Measurements from ENCODE around the gene DIAPH3. TPM values are rescaled to one million over a fixed set of nuclear protein-coding genes. Genes with fewer than 3 reads are reported as not detected.
"Not testable (repeated sequence)": the region's sequence is repeated elsewhere in the genome, so short reads cannot be mapped to it uniquely, and the experiment has no call there.

Gene DIAPH3
- total RNA-seq, 4 donors from 2014 or later, result 0.31 to 2.0 (median 1.1) TPM

DNA sequence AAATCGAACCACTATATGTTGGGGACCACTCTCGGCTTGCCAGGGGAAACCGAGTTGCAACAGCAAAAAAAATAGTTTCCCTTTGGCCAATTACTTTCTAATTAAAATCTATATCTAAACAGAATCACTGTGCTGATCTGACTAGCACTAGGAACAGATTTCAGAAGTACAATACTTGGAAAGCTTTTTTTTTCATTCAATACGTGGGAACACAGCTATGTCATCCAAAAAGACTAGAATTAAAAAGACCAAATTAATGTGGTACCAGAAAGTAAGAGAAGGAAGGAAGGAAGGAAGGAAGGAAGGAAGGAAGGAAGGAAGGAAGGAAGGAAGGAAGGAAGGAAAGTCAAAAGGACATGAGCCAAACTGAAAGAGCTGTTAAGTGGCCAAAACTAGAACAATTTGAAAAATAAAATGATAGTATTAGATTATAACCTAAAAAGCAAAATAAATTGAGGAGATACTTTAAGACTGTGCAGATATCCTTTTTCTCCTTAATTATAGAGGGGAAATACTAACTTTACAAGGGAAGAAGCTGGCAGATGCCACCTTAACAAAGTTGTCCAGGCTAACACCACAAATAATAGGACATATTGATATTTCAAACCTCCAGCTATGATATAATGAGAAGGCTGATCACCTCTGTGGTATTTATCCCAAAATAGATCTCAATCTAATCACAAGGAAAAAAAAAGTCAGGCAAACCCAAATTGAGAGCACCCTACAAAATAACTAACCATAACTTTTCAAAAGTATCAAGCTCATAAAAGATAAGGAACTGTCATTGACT is 63.9 kb downstream of the DIAPH3 start:
- TF ChIP-seq, protein P1, sequence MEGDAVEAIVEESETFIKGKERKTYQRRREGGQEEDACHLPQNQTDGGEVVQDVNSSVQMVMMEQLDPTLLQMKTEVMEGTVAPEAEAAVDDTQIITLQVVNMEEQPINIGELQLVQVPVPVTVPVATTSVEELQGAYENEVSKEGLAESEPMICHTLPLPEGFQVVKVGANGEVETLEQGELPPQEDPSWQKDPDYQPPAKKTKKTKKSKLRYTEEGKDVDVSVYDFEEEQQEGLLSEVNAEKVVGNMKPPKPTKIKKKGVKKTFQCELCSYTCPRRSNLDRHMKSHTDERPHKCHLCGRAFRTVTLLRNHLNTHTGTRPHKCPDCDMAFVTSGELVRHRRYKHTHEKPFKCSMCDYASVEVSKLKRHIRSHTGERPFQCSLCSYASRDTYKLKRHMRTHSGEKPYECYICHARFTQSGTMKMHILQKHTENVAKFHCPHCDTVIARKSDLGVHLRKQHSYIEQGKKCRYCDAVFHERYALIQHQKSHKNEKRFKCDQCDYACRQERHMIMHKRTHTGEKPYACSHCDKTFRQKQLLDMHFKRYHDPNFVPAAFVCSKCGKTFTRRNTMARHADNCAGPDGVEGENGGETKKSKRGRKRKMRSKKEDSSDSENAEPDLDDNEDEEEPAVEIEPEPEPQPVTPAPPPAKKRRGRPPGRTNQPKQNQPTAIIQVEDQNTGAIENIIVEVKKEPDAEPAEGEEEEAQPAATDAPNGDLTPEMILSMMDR (IDR thresholded peaks at IDR 0.05), result no peak
- ATAC-seq (ENCODE audit: low FRiP score) (no peak), DNase-seq (ENCODE audit: low spot score) (no peak)

DNA sequence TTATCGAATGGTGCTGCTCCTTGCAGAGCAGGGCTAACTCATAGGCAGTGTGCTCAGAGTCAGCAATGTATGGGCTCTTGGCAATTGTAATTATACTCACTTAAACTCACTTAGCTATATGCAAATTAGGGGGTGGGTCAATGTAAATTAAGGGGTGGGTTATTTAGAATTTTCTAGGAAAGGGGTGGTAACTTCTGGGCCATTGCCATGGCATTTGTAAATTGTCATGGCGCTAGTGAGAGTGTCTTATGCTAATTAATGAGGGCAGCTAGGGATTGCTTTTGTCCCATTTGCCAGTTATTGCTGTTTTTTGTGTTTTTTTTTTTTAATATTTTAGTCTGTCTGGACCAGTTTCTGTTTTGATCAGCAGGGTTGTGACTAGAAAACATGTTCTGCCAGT is 68.4 kb downstream of the DIAPH3 start:
- ATAC-seq (ENCODE audit: low FRiP score) (no peak), DNase-seq (ENCODE audit: low spot score) (no peak)
- TF ChIP-seq, protein P1 (IDR thresholded peaks at IDR 0.05), result no peak

DNA sequence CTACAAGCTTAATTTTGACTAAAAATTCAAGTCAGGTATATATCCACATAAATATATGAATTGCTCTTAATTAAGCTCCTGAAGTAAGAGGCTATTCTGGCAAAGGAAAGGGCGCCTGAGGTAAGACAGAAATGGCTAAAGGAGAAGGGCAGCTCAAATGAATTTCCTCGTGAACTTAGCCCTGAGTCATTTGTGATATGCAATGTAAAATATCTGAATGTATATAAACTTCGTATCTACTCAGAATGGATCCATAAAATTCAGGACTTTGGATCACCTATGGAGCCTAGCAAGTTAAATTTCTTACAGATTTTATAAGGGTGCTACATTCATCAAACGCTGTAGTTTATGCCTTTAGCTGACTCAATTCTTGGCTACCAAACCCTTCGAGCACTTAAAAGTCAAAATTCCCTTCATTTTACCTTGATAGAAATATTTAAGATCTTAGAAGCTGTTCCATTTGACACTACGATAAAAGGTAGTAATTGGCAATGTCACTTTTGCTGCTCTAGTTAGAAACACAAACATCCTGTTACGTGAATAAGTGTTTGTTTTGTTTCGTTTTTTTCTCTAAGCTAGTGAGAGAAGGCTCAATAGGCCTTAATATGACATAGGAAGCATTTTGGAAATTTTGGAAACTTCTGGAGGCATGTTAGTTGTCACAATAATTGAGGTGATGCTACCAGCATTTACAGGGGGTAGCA is 69.2 kb downstream of the DIAPH3 start:
- TF ChIP-seq, protein P1 (IDR thresholded peaks at IDR 0.05), result no peak
- DNase-seq (ENCODE audit: low spot score), result no peak
- no peak for ATAC-seq (ENCODE audit: low FRiP score)

DNA sequence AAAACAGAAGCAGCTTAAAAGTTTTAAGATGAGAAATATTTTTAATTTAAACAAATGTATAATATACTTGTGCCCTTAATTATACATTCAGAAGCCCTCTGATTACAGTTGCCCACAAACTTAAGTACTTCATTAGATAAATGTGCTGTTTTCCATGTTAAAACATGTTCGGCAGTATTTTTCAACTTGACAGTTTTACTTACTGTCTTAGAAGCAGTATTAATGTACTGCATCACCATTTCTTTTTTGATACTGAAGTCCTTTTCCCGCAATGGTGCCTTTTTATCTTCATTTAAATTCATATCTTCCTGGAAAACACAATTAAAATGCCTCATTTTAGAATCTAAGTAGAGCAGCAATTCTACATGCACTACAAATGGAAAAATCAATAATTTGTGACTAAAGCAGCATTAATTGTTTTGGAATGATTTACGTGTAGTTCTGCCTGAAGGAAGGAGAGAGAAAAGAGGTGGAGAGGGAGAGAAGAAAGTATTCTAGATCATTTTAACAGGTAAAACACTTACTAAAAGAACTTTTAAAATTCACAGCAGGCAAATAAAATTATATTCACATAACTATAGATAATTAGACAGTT is 70.2 kb downstream of the DIAPH3 start:
- ATAC-seq (ENCODE audit: low FRiP score), result no peak
- no peak for DNase-seq (ENCODE audit: low spot score)
- TF ChIP-seq, protein P1 (IDR thresholded peaks at IDR 0.05), result no peak

DNA sequence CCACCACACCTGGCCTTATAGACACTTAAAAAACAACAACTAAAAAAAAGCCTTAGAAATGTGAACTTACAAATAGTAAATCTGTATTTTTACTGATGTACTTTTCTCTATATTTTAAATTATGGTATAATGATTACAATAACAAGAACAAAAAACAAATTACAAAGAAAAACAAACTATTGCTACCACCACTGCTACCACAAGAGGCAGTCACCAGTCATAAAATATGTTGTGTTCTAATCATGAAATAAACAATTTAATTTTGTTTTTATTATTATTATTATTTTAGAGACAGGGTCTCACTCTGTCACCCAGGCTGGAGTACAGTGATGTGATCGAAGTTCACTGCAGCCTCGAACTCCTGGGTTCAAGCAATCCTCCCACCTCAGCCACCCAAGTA is 72.2 kb downstream of the DIAPH3 start:
- TF ChIP-seq, protein P1 (IDR thresholded peaks at IDR 0.05), result no peak
- no peak for ATAC-seq (ENCODE audit: low FRiP score)

DNA sequence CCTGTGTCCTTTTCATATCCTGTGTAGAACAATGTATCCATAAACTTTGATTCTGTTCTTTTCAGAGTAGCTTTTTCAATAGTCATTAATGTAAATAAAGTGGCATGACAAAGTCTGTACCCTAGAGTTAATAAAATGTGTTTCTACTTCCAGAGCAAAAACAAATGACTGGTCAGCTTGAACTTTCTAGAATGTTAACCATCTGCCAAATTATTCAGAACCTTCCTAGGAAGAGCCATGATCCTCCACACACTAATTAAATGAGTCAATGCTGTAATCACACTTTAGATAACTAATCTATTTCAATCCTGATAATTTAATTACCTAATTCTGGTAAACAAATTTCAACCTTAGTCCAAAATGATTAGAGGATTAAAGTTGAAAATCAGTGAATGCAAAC is 73.2 kb downstream of the DIAPH3 start:
- ATAC-seq (ENCODE audit: low FRiP score), result no peak
- TF ChIP-seq, protein P1 (IDR thresholded peaks at IDR 0.05), result no peak

More for the DNA sequence above, 72.2 kb downstream of the DIAPH3 start:
- no peak for DNase-seq (ENCODE audit: low spot score)

DNA sequence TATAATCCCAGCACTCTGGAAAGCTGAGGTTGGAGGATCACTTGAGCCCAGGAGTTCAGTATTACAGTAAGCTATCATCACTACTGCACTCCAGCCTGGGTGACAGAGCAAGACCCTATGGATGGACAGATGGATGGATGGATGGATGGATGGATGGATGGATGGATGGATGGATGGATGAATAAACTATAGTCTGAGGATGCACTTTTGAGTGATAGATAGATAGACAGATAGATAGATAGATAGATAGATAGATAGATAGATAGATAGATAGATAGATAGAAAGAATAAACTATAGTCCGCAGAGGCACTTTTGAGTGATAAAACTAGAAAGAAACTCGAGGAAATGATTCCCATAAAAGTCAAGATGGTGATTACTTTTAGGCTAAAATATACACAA is 79.9 kb downstream of the DIAPH3 start:
- DNase-seq (ENCODE audit: low spot score); ATAC-seq (ENCODE audit: low FRiP score): not testable (repeated sequence)

More for the DNA sequence above, 73.2 kb downstream of the DIAPH3 start:
- no peak for DNase-seq (ENCODE audit: low spot score)

Data from omental fat pad (tissue), 4 donors.